NCI-H1092 treated with DMSO at 0.1 percent for 48 hours (cell line): ENCODE measurements around the gene LMNA.
"Not testable (repeated sequence)": the region's sequence is repeated elsewhere in the genome, so short reads cannot be mapped to it uniquely, and the experiment has no call there.

Experiments used
- DNase-seq: peaks from one replicate; lab custom pipeline; 2025; lab: John Stamatoyannopoulos, UW

The LMNA gene

DNA sequence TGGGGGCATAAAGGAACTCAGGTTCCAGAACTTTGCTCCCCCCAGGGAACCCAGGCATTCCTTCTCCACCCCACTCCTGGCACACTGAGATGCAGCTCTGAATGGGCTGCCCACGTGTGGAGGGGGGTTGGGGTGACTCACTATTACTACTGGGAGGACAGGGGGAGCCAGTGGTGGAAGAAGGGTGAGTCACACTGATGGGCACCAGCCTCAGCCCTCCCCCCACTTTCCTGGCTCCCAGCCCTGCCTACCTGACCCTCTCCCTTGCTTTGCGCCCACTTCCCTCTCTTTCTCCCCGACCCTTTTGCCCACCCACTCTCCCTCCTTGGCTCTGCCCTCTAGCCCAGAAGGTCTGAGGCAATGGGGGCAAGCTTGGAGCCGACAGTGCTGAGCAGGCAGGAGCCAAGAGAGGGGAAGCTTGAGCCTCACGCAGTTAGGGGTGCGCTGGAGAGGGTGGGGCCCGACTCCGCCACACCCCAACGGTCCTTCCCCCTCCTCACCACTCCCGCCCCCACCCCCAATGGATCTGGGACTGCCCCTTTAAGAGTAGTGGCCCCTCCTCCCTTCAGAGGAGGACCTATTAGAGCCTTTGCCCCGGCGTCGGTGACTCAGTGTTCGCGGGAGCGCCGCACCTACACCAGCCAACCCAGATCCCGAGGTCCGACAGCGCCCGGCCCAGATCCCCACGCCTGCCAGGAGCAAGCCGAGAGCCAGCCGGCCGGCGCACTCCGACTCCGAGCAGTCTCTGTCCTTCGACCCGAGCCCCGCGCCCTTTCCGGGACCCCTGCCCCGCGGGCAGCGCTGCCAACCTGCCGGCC lies at the start of gene LMNA:
Gene LMNA, plus strand, starts transcription at position 611 of the 818 bp plus-strand sequence. CDS start 208 bp downstream, outside the sequence.
- DNase-seq, result peak; percentile 61

GRCh38 chr1:156065212-156065611 lies 49.3 kb upstream of the LMNA start:
- no peak for DNase-seq

- no peak for DNase-seq
Observed at GRCh38 chr1:156065871-156066270, 48.6 kb upstream of the LMNA start.

- DNase-seq, result no peak
Observed at GRCh38 chr1:156067262-156067661, 47.2 kb upstream of the LMNA start.

- no peak for DNase-seq
Observed at GRCh38 chr1:156069490-156070455, 44.7 kb upstream of the LMNA start.

DNA sequence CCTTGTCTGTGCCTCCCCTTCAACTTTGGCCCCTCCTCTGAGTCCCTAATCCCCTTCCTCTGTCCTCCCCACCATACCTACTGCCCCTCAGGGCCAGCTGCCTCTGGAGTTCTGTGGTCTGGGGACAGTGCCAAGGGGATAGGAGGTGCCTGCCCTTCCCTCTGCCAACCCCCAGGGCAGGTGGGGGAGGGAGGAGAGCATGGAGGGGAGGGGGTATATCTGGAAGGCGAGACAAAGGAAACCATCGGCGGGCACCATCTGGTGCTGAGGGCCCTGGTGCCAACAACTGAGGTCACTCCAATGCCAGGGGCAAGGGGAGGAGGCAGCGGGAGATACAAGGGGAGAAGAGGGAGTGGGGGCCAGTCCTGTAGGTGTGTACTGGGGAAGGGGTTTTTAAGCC lies 44.0 kb upstream of the LMNA start:
- peak; percentile 96 for DNase-seq

DNA sequence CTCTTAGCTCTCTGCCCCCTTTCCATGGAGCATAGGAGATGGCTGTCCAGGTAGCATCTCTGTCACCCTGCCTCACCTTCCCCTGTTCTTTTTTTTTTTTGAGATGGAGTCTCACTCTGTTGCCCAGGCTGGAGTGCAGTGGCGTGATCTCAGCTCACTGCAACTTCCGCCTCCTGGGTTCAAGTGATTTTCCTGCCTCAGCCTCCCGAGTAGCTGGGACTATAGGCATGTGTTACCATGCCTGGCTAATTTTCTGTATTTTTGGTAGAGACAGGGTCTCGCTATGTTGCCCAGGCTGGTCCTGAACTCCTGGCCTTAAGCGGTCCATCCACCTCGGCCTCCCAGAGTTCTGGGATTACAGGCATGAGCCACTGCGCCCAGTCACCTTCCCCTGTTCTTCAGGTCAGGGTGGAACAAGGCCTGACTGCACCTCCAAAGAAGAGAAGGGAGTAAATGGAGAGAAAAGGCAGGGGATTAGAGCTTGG lies 43.1 kb upstream of the LMNA start:
- DNase-seq, result not testable (repeated sequence)

GRCh38 chr1:156072251-156072650 lies 42.3 kb upstream of the LMNA start:
- no peak for DNase-seq

DNA sequence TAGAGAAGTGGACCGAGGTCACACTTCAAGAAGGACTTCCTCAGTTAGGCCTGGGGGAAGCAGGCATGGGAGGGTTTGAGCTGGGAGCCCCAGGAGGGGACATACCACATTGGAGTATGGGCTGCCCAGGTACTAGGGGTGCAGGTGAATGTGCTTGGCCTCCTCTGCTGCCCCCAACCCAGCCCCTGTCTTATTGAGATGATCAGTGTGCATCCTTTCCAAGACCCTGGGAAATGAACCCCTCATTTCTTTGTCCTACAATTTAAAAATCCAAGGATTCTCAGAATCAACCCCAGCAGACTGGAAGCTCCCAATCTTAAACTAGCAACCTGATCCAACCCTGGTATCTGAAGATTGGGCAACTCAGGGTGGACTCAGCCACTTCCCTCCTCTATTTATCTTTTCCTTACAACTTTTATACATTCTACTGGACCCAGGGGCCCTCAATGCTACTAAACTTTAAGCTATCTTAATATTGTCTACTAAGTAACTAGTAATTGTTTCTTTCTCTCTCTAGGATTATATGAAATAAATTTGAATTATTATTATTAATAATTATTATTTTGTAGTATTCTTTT lies 41.3 kb upstream of the LMNA start:
- no peak for DNase-seq

DNA sequence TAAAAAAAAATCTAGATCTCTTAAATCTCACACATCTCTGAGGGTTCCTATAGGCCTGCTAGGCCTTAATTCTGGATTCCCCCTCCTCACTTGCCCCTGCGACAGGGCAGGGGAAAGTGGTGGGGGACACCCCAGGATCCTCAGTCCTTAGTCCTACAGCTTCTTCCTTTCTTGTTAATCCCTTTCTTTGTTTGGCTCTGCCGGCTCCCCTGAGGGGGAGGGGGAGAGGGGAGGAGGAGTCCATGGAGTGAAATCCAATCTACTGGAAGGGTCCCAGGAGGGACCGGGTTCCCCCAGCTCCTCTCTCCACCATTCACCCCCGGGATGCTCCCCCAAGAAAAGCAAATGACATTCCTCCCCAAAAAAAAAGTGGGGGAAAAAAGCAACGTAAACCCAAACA lies 40.8 kb upstream of the LMNA start:
- peak; percentile 17 for DNase-seq

DNA sequence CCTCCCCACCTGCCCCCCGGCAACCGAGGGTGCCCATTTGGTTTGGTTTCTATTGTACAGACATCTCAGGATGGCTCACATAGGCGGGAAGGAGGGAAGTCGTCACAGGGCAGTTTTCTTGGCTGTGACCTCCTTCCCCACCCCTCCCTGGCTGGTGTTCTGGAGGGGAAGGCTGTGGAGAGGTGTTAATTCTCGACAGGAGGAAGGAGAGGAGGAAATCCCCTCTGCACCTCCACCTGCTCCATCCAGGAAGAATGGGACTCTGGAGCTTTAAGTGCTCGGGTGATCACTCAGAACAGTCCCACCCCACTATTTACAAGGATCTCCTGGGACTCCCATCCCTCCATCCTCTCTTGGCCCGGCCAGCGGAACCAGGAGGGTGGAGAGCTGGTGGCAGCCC lies 39.9 kb upstream of the LMNA start:
- no peak for DNase-seq

DNA sequence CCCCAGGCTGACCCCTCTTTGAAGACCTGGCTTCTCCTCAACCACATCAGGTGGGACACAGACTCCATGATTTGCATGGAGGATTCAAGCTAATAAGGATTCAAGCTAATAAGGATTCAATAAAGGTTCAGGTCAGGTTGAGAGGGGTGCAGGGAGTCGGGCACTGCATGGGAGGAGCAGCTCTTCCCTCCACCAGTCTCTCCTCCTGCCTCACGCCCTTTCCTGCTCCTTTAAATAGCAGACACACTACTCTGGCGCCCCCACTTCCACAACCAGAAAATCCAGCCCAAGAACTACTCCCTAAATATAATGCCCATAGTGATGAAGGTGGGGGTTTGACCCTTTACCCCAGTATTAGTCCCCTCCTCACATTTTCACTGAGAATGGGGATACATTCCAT lies 39.3 kb upstream of the LMNA start:
- peak; percentile 14 for DNase-seq

DNA sequence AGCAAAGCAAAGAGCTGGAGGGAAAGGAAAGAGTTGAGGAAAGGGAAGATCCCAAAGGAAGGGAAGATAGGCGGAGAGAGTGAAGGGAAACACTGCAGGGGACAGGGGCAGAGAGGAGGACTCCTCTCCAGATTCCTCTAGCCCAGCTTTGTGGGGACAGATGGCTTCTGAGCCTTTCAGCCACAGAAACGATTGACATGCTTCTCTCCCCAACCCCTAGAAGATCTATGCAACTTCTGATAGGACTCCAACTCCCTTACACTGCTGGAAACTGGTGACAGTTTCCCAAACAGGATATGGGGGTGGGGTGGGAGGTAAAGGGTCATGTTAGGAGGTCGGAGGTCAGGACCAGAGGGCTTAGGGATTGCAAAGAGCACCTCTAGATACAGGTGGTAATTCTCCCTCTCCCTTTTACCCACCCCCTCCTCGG lies 38.7 kb upstream of the LMNA start:
- no peak for DNase-seq

DNA sequence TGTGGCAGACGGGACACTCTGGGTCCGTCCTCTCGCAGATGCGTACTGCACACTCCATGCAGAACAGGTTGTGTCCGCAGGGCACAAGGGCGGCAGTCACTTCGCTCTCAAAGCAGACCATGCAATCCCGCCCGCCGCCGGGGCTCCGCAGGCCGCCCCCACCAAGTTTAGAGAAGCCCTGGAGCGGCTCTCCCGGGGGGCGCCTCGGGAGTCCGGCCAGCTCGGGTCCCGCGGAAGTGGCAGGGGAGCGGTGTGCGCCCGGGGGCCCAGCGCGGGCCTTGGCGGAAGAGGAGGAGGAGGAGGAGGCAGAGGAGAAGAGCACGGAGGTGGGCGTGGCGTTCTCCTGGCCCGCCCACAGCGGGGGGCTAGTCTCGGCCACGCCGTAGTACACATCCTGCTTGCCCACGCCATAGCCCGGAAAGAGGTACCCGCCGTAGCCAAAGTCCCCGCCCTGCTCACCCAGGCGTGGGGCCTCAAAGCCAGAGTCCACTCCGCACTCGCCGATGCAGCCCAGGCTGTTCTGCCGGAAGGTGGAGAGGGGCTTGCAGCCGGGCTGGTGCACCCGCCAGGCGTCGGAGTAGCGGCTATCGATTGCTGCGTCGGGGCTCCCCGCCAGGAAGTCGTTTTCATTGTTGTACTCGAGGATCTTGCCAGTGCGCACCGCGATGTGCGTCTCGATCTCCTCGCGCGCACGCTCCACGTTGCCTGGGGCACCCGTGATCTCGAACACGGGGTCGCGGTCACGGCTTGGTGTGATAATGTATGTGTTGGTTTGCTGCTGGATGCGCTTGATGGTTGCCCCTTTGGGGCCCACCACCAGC lies 37.7 kb upstream of the LMNA start:
- no peak for DNase-seq

DNA sequence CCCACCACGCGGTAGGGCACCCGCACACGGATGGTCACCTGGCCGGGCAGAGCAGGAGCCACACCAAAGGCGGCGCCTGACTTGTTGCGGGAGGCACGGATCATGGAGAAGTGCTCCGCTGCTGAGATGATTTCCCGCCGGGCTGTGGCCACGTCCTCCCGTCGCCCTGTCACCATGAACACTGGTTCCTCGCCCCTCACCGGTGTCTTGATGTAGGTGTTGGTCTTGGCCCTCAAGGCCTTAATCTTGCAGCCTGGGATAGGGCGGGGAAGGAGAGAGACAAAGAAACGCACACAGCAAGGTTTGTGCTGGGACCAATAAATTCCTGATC lies 37.1 kb upstream of the LMNA start:
- no peak for DNase-seq

DNA sequence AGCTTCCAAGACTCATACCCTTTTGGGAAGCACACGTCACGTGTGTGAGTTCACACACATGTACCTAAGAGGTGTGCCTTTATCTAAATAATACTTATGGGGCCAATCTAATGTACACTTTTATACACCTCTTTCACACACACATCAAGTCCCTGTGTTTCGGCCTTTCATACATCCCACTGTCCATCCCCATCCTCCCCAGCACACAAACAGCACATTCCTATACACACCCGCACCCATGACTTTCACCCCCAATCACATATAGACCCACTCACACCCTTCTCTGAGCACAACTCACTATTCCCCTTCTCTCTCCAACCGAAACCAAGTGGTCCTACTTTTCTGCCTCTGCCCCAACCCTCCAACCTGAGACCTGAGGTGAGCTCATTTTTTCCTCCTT lies 35.8 kb upstream of the LMNA start:
- no peak for DNase-seq

DNA sequence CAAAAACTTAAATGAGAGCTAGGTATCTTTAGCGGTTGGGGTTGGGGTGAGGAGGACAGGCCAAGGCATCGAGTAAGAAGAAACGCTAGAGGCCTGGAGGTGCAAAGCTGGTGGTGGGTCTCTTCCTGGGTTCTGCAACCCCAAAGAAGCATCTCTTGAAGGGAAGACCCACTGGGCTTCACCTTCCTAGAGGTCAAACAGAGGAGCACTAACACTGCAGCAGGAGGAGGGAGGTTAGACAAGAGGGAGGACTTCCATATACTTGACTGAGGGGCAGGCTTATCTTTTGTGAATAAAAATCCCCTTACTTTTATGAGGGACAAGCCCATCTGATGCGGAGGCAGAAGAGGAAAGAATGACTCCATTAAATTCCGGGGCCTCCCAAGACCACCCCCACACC lies 34.7 kb upstream of the LMNA start:
- DNase-seq, result no peak

GRCh38 chr1:156080241-156080862 lies 34.2 kb upstream of the LMNA start:
- no peak for DNase-seq

DNA sequence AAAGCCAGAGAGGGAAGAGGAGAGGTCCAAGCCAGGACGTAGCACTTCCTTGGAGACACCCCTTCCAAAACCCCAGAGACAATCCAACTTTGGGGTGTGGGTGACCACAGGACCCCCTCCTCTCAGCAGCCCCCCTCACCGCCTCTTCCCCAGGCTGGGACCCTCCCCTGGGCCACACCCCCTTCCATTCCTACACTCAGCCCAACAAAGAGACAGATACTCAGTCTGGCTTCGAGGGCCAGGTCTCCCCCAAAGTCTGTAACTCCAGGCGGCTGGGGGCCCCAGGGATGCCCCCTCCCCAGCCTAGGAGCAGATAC lies 33.7 kb upstream of the LMNA start:
- DNase-seq, result no peak

DNA sequence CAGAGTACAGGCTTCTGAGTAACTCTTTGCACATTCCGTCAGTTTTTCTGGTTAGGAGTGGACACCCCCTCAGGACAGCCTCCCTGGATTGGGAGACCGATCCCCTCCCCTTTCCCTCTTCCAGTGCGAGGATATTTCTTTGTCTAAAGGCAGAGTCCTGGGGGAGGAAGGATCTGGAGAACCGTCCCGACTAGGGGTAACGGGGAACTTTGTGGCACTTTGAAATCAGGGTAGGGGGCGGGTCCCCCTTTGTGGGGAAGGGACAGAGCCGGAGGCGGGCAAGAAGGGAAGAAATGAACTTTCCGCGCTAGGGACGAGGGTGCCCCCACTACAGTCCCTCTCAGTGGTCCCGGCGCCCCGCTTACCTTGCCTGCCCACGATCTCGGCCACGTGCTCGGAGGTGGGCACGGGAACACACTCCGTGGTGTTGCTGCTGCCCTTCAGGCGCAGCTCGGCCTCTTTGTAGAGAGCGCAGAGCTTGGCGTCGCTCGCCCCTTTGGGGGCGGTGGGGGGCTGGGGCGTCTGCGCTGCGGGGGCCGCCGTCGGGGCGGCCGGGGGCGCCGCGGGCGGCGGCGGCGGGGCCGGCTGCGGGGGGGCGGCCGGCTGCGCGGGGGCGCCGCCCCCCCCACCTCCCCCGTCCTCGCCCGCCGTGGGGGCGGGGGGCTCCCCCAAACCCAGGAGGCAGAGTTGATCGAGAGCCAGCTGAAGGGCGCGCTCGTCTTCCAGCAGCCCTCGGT lies 33.2 kb upstream of the LMNA start:
- DNase-seq, result peak; percentile 53

GRCh38 chr1:156081917-156082308 lies 32.6 kb upstream of the LMNA start:
- DNase-seq, result peak; percentile 60
